ENCODE data around the gene ZXDC. TPM values are rescaled to one million over a fixed set of nuclear protein-coding genes. Genes with fewer than 3 reads are reported as not detected.

ZXDC gene
- polyA plus RNA-seq, 3 donors = 31.3 to 46.5 (median 45.9) TPM

DNA sequence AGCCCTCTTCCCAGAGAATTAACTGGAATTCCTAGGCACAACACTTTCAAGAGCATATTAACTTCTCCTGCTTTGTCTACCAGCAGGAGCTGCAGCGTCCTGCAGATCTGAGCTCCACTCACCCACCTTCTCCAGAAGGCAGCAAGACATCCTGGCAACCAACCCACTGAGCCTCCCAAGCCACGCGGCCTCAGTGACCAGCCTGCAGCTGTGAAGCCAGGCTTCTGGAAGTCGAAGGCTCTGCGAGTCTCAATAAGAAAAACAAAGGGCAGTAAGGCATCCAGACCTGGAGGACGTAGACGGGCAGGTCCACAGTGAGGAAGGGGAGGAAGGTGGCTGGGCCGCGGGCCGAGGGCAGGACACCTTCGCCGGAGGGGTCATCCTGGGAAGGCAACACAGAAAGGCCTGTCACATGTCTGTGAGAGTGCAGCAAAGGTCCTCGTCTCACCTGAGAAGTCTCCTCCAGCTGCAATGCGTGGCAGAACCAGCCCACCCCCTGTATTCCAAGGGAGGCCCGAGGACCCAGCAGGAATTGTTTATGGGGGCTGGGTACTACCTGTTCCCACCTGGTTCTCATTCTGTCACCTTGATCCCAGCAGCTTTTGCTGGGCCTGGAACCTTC is 36.2 kb downstream of the ZXDC start:
- no peak for DNase-seq

DNA sequence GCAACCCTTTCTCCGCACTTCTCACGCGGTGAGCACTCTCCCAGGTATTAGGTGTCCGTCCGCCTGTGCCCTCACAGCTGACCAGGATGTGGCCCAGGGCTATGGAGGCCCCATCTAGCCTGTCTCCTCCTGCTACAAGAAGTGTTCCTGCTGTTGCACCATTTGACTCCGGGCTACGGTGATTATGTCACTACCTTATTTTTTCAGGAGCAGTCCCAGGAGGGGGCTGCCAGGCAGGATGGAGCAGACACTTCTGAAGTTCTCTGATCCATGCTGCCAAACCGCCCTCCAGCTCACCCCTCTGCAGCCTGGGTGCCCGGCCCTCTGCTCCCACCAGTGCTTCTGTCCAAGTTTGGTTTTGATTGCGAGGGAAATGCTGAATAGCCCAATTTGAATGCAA is 36.9 kb downstream of the ZXDC start:
- DNase-seq = no peak

DNA sequence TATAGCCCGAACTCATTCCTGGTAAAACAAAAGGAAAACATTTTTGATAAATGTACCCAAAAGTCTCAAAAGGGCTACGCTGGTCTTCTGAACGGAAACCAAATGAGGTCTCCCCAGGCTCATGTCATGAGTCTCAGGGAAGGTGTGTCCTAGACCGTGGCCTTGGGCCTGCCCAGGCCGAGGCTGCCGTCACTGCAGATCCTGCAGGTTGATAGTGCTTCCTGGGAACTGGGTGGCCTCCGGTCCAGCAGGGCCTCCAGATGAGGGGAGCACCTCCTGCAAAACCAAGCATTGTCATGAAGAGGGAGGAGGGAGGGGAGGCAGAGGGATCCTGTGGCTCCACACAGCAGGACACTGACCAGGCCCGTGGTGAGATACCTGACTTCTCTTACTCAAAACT is 37.5 kb downstream of the ZXDC start:
- DNase-seq = no peak

DNA sequence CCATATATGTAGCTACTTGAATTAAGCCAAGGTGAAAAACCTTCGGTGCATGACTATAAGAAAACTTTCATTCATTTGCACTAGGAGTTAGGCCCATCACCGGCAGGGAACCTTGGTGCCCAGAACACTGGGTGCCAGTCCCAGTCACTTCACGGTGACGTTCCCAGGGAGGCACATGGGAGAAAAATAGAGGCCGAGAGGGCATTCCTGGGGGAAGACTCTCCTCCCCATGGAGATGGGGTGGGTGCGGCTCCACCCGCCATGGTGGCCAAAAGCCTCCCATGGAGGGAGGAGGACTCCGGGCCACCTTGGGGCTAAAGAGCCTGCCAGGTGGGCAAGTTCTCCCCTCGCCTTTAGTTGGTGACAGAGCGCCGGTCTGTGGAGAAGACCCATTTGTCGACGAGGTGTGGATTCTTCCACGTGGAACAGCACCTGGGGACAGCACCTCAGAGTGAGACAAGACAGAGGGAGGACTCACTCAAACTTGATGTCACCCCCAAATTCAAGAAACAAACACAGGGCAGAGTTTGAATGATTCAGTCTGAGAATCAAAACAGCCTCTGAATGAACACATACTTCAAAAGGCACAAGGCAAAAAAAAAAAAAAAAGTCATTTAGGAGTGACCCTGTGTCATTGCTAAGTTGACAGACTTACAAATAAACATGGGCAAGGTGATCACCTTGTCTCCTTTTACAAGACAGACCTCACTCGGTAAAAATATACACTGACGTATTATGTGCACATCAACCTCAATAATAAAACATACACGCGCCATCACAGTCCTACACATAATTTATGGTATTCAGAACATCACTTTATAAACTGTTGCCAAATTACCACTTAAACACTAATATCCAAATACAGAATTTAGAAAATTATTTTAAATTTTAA is 38.6 kb downstream of the ZXDC start:
- no peak for DNase-seq

DNA sequence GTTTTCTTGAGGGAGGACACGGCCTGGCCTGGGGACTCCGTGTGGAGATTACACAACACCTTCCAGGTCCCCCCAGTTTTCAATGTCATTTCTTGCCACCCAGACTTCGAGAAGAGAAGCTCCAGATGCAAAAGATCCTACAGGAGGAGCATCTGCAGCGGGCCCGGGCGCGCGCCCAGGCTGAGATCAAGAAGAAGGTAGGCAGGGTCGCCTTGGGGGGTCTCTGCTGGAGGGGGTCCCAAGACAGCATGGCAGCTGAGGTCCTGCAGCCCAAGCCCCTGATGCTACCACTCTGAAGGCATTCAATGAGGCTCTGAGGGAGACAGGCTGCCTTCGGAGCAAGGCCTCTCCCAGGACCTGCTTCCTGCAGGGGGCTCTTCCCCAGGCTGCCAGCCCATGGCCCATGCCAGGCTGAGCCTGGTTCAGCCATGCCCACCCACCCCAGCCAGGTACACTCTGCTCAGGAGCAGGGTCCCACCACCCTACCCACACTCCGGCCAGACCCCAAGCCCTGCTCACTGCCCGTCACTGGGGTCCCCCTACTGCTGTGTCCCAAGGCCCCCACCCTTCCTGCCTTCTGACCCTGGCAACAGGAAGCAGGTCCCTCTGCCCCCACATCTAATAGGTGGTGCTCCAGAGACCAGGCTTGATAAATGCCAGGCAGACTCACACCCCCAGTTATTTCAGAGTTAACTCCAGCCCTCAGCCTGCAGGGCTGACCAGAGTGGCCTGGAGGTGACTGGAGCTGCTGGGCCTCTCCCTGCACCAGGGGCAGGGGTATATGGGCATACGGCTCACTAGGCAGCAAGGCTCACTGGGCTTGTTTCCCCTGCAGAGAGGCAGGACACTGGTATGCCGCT is 40.0 kb downstream of the ZXDC start:
- DNase-seq = no peak

DNA sequence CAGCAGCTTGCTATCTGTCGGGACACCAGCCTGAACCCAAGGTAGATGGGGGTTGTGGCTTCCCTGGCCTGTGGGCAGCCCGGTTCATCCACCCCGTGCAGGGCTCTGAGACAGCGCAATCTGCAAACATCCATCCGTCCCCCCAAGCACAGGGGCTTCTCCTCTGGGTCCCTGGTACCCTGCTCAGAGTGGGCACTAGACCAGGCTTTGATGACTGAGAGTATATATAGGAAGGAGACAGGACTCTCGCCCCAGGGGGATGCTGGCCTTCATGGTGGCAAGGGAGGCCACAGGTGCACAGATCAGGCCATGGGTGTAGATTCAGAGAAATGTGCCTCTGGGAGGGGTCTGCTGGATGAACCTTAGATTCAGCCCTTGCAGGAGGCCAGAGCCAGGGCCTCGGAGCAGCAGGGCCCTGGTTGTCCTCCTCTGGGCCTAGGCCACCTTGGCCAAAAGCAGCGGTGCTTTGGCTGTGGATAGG is 40.7 kb downstream of the ZXDC start:
- DNase-seq = no peak

DNA sequence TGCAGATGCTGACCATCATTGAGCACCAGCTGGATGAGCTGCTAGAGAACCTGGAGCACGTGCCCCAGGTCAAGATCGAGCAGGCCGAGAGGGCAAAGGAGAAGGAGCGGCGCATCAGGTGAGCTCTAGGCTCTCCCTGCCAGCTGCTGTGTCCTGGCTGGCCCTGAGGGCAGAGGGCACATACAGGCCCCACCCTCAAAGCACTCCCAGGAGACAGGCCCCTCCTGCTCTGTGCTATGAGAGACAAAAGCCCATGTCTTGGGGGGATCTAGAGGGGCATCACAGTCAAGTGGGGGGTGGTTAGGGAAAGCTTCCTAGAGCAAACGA is 41.5 kb downstream of the ZXDC start:
- DNase-seq = no peak

DNA sequence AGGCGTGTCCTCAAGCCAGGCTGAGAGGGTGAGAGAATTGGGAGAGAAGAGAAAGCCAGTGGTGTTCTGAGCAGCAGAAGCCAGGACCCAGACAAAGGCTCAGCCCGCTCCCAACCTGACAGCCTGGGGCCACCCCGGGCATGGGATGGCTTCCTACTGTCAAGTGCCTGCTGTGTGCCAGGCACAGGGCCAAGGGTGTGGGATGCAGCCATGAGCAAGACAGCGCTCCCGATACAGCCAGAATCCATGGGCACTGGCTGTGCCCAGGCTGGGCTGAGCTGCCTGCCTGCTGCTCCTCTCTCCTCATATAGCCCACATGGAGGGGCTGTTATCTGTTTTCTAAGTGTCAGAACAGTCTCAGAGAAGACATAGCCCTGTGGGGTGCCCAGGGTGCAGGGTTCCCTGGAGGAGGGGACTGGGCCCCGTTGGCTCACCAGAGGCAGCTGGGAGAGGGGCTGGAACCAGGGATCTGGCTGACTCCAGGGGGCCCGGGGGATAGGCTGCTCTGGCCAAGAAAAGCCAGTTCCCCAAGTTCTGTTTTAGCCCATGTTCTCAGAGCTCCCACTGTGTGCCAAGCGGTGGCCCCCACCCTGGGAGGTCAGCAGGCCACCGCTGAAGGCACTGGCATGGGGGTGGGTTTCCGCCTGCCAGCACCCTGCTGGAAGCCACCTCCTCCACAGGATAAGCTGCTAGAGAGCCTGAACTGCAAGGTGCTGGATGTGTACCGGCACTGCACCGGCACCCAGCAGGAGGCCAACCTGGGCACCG is 42.0 kb downstream of the ZXDC start:
- DNase-seq = no peak

DNA sequence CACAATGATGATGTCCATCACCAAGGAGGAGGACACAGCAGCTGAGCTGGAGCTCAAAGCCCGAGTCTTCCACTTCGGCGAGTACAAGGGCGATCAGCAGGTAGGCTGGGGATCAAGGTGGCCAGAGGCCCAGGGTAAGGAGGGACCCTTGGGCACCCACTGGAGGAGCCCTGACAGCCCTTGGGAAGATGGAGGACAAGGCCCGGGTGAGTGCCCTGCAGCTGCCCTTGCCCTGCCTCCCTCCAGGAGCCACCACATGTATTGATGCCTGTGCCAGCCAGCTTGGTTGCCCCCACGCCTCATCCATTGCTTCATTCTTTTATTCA is 42.6 kb downstream of the ZXDC start:
- DNase-seq = no peak

DNA sequence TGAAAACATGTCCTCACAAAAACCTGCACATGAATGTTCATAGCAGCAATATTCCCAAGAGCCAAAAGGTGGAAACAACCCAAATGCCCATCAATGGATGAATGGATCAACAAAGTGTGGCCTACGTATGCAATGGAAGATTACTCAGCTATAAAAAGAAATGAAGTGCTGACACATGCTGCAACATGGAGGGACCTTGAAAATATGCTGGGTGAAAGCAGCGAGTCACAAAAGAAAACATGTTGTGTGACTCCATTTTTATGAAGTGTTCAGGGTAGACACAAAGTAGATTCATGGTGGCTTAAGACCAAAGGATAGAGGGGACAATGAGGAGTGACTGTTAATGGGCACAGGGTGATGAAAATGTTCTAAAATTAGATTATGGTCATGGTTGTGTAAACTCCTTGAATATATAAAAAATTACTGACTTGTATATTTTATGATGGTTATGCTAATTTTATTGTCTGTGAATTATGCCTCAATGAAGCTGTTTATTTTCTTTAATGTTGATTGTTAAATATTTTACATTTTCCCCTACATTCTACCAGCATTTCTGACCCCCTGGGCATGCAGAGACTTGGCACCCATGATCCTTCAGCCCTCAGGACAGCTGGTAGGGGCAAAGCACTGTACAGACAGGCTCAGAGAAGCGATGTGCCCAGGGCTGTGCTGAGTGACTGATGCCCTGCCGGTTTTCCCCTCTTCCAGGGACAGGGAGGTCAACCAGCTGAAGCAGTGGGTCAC is 43.2 kb downstream of the ZXDC start:
- DNase-seq = no peak

DNA sequence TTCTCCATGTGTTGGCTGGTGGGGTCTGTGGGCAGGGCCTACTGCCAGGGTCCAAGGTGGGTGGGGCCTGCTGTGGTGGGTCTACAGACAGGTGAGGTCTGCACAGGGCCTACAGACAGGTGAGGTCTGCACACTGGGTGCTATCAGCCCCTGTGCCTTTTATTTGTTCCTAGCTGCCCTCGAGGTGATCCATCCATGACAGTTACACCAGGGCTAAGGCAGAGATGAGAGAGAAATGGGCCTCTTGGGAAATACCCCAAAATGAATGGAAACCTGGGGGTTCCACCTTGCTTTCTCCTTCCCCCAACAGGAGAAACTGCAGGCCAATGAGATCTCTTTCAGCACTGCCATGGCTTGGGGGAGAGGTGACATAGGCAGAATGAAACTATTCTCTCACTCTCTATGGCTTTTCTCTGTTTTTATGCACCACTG is 44.6 kb downstream of the ZXDC start:
- DNase-seq = no peak

DNA sequence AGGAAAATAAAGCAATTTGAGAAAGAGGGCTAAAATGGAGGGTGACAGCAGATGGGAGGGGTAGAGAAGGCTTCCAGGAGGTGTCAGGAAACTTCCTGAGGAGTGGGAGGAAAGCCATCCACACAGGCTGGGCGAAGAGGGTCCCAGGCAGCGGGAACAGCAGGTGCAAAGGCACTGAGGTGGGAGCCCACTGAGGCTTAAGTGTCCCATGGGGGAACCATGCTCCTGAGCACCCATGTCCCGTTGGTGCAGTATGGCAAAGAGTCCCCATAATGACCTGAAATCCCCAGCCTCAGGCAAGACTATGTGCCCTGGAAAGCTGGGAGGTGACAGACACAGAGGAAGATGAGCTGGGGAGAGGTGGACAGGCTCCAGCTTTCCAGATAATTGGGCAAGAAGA is 50.9 kb downstream of the ZXDC start:
- no peak for DNase-seq

DNA sequence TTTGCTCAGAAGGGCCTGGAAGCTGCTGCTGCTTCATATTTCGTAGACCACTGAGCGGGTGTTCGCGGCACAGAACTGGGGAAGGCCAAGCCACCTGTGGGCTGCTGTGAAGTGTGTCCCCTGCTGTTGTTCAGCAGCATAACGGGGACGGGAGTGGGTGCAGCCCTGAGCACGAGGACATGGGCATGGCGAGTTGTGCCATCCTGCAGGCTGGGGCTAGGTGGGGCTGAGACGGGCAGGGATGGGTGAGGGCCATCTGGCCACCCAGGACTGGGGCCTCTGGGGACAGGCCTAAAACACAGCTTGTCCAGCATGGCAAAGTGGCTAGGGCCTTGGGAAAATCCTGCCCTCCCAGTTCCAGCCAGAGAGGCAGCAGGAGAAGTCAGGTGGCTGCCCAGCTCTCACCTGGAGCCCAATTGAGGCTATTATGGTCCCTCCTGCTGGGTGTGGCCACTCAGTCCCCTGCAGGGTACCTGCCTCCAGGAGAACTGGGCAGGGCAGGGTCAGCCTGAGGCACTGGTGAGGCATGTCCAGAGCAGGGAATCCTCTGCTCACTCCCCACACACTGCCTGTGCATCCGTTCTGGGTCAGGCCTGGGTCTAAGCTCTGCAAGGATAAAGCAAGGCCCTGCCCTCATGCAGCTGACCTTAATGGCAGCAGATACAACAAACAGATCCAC is 51.5 kb downstream of the ZXDC start:
- no peak for DNase-seq

DNA sequence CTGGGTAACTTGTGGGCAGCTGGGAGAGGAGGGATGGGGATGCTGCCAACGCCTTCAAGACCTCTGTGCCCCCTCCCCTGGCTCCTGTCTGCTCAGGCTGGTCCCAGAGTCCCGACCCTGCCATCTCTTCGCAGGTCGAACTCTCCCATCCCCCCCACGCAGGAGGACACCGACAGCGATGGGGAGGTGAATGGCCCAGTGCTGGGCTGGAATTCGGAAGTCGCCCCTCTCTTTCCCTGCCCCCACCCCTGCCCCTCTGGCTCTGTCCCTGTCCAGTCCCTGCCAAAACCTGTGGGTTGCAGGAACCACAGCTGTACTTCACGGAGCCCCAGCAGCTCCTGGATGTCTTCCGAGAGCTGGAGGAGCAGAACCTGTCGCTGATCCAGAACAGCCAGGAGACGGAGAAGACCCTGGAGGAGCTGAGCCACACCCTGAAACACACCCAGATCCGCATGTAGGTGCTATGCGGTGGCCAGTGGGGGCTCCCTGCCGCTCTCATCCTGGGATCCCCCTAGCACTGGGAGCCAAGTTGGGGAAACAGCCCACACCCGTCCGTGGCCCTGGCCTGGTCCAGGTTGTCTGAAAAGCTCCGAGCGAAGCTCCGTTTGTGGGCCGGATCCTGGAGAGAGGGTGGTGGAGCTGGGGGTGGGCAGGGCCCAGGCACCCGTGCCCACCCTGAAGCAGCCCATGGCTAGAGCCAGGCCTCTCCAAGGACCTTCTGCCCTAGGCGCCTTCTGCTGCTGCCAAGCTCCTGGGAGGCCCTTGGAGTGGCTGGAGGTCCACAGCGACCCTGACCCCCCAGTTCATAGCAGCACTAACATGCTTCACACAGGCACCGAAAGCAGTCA is 52.3 kb downstream of the ZXDC start:
- no peak for DNase-seq

DNA sequence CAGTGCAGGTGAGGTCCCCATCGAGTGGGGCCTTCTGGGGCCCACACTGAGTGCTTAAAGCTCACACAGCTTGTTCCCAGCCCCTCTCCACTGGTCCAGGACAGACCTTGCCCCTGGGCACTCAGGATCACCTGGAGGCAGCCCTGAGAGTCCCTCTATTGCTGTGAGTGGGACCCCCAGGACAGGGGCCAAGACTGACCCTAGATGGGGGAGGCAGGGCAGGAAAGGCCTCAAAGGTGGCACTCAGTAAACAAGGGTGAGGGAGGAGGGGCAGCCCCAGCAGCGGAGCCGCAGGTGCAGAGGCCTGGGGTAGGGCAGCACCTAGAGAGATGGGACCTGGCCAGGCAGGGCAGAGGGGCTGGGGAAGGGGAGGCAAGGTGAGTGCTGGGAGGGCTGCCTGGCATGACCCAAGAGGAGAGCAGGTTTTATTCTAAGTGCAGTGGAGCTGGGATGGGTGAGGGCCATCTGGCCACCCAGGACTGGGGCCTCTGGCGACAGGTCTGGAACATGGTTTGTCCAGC is 53.1 kb downstream of the ZXDC start:
- DNase-seq = no peak

DNA sequence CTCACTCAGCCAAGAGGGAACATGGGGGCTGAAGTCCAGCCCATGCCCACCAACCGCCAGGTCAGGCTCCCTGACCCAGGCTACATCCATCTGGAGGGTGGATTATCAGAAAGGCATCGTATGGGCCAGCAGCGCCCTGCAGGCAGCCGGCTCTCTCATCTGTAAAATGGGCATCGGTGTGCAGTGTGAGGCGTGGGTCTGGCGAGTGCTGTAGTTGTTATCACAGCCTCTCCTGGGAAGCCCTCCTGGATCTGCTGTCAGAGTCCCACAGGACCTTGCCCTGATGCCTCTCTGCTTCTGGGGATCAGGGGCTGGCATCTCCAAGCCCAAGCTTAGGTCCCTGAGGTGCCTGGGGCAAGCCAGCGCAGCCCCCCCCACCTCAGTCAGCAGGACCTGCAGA is 53.6 kb downstream of the ZXDC start:
- DNase-seq = no peak

DNA sequence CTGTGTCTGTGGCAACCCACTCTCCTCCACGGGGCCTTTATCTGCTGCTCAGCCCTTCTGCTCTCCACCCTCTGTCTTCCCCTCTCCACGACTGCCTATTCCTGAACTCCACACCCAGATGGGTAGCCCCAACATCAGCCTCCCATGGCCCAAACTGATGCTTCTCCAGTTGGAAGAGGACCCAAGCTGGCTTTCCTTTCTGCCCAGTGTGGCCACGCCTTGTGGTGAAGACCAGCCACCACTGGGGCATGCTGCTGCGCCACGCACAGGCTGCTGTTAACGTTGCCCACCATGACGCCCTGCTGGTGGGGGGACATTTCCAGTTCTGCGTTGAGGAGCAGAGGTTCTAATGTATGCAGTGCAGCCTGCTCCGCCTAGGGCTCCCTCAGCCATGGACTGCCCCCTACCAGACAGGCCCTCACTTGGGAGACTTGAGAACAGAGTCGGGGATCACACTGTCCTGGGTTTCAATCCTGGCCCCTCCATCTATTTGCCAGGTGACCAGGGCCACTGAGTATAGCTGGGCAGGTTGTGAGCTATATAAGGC is 54.0 kb downstream of the ZXDC start:
- DNase-seq = no peak

DNA sequence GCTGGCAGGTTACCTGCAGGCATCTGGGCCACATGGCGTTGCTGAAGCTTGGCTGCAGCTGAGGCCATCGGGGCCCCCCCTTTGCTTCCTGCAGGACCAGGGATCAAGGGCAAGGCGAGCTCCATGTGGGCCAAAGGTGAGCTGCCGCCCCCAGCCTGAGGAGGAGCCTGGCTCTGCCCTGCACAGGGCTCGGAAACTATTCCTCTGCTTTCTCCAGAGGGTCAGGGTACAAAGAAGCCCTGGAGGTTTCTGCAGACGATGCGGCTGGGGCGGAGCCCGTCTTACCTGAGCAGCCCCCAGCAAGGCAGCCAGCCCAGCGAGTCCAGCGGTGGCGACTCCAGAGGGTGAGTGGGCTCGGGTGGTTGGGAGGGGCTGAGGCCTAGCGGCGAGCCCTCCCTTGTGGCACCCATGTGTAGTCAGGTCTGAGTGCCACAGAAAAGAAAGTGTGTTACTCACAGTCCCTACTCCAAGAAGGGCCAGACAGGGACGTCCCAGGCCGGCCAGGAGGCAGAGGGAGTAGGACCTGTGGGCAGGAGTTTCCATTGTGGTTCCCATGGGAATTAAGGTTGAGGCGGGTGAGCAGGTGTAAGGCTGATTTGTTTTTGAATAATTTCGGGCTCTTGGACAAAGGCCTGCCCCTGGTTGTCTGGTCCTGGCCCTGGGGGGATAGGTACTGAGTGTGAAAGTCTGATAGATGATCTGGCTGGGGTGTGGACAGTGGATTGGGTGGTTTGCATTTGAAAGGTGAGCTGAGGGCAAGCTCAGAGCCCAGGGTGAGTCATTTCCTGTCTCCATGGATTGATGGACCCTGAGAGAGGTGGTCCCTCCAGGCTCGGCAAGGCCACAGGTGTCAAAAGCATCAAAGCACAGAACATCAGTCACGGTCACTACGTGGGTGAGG is 55.6 kb downstream of the ZXDC start:
- no peak for DNase-seq

Data from renal pelvis (tissue), 4 donors.